ENCODE data around the gene DLL4. TPM values are rescaled to one million over a fixed set of nuclear protein-coding genes. Genes with fewer than 3 reads are reported as not detected.

The DLL4 gene
- total RNA-seq, 1 experiment from 2014 or later: 1.5 TPM

- ChIA-PET POLR2A (interaction anchor here (1.8 kb wide), 1 partner anchor 19 kb away, joined by 4 read pairs; the partner anchor contains the start of gene CHAC1), RAD21 (ENCODE audit: low non-redundant PET in 1 of 2, low total read pairs in 2 of 2, uncharacterized antibody in 2 of 2, unreplicated experiment in 2 of 2) (no interaction called here), CTCF (interaction anchor here (1.8 kb wide), 2 partner anchors 8 to 28 kb away, joined by 6 read pairs; no protein-coding TSS in a partner anchor)
- Histone ChIP-seq H4K20me1 (ENCODE audit: insufficient read depth) (no peaks in the 10 kb centered on the region), H3K36me3 (ENCODE audit: control insufficient read depth in 1 of 2, insufficient read depth in 2 of 2, low read length in 2 of 2) (no peaks in the 10 kb centered on the region), H3K27ac (ENCODE audit: low read depth, low read length) (no peak overlapping the region), H3K4me2 (ENCODE audit: low read length) (no peak overlapping the region), H3K9me2 (ENCODE audit: insufficient read depth) (no peaks in the 10 kb centered on the region), H3K4me1 (ENCODE audit: control insufficient read depth in 1 of 2, insufficient read depth in 2 of 2, low read length in 2 of 2) (peaks cover 20 to 29% of the 10 kb centered on the region in 2 experiments), H3K27me3 (ENCODE audit: insufficient read depth, low read length) (peaks cover 9% of the 10 kb centered on the region; the same call in 1 of the 2 replicates), H3K9ac (ENCODE audit: low read length) (no peak overlapping the region), H3K9me3 (ENCODE audit: control insufficient read depth in 1 of 2, insufficient read depth in 1 of 2, low read depth in 1 of 2, low read length in 2 of 2) (no peaks in the 10 kb centered on the region), H3K4me3 (replicated peaks in 1 of 2; ENCODE audit: low read depth in 1 of 2, low read length in 2 of 2) (no peak overlapping the region), H2AFZ (ENCODE audit: low read depth, low read length, poor library complexity, severe bottlenecking) (no peak overlapping the region), H3K79me2 (ENCODE audit: insufficient read depth, low read length) (no peaks in the 10 kb centered on the region)
- no peak for TF ChIP-seq SIN3A (IDR thresholded peaks at IDR 0.05; ENCODE audit: low read depth)
- no peak for TF ChIP-seq CBX3 (IDR thresholded peaks at IDR 0.05; ENCODE audit: low read depth)
- no peak for TF ChIP-seq POLR2A (IDR thresholded peaks at IDR 0.05; ENCODE audit: borderline replicate concordance, extremely low read depth, insufficient read depth, insufficient read length)
- no peak for TF ChIP-seq ZNF274 (IDR thresholded peaks at IDR 0.05; ENCODE audit: low read depth, low read length)
- TF ChIP-seq YY1 (IDR thresholded peaks at IDR 0.05; ENCODE audit: extremely low read depth, insufficient replicate concordance, low read depth, low read length): no peak
- no peak for TF ChIP-seq POLR2AphosphoS5 (IDR thresholded peaks at IDR 0.05; ENCODE audit: low read depth, low read length)
- no peak for TF ChIP-seq SP1 (IDR thresholded peaks at IDR 0.05; ENCODE audit: low read depth)
- no peak for TF ChIP-seq EZH2phosphoT487 (IDR thresholded peaks at IDR 0.05; ENCODE audit: borderline replicate concordance)
- TF ChIP-seq REST (IDR thresholded peaks at IDR 0.05; ENCODE audit: low read depth): no peak
- no peak for TF ChIP-seq FOSL1 (IDR thresholded peaks at IDR 0.05; ENCODE audit: low read depth)
- no peak for TF ChIP-seq SRF (IDR thresholded peaks at IDR 0.05; ENCODE audit: low read depth)
- no peak for TF ChIP-seq ZBTB33 (IDR thresholded peaks at IDR 0.05; ENCODE audit: extremely low read depth, insufficient replicate concordance, low read length)
- TF ChIP-seq EZH2 (IDR thresholded peaks at IDR 0.05): no peak
- BruUV-seq (replicated peaks): no TSS peak
- DNase-seq (ENCODE audit: low read depth, low spot score): no peak
- intact Hi-C loops (cut with micrococcal nuclease): loop anchor here (5.0 to 10.0 kb wide), 2 partner anchors 89 to 251 kb away; no protein-coding TSS in a partner anchor
- no peak for ATAC-seq
Measured at GRCh38 chr15:40933517-40933902, 4.4 kb downstream of the DLL4 start.

Data from HCT116 (cell line).